C4-2B (cell line): Measurements from ENCODE around the gene CTSV.

Experiments used
- ZFX ChIP-seq: fragments of 450-650 bp; IDR thresholded peaks from 2 replicates; pipeline ENCODE4 v1.6.1; 2017
- TF ChIP-seq, protein P1 (sequence below): fragments of 450-650 bp; conservative IDR thresholded peaks from 2 replicates; pipeline ENCODE4 v1.5.1; 2017; ENCODE audit warnings: mild to moderate bottlenecking

DNA sequence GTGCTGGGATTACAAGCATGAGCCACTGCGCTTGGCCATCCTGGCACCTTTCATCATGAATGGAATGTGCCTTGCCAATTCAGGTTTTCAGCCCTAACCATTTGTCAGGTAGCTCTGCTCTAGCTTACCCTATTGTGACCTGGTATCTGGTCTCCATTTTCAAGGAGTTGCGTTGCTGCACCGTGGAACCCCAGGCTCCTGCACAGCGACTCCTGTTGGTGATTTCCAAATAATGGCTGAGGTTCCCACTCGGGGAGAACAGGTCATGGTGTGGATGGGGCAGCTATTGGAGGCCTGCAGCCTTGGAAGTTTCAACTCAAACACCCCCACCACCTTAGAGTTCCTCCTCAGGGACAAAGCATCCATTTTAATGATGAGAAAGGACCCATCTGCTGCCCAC is 18.7 kb upstream of the CTSV start:
- TF ChIP-seq, protein P1, sequence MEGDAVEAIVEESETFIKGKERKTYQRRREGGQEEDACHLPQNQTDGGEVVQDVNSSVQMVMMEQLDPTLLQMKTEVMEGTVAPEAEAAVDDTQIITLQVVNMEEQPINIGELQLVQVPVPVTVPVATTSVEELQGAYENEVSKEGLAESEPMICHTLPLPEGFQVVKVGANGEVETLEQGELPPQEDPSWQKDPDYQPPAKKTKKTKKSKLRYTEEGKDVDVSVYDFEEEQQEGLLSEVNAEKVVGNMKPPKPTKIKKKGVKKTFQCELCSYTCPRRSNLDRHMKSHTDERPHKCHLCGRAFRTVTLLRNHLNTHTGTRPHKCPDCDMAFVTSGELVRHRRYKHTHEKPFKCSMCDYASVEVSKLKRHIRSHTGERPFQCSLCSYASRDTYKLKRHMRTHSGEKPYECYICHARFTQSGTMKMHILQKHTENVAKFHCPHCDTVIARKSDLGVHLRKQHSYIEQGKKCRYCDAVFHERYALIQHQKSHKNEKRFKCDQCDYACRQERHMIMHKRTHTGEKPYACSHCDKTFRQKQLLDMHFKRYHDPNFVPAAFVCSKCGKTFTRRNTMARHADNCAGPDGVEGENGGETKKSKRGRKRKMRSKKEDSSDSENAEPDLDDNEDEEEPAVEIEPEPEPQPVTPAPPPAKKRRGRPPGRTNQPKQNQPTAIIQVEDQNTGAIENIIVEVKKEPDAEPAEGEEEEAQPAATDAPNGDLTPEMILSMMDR = no peak; the same call in 1 of the 2 replicates
- no peak for TF ChIP-seq ZFX
